Stimulated activated CD4-positive, alpha-beta T cell treated with anti-CD3 and anti-CD28 coated beads, Interleukin-1b, Interleukin-23, amount 100 ng/mL, for 48 hours (primary cell): ENCODE measurements around the gene NFIB.
A peak's percentile ranks its signal among the peaks of the same experiment; 100 is the strongest.

Source experiments
- DNase-seq: peaks from one replicate; pipeline ENCODE4 v3.0.0-alpha.2; 2020

Gene NFIB

DNA sequence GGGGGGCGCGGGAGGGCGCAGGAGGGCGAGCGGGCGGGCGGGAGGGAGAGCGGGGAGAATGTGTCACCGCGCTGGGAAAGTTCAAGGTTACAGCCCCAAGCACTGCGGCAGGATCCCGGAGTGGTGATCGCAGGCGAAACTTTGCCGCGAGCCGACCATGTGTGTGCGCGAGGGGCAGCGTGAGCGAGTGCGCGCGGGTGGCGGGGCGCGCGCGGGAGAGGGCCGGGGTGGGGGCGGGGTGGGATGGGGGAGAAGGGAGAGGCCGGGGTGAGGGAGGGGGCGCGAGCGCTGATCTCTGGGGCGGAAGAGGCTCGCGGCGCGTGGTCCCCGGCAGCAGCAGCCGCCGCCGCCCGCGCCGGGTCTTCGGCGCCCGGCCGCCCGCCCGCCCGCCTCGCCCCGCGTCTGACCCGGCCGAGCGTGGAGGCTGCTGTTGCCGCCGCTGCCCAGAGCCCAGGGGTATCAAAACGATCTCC, at the start of gene NFIB:
Gene NFIB, minus strand, starts transcription at position 191 of the 473 bp plus-strand sequence. CDS start 630 bp downstream, outside the sequence.
- DNase-seq = no peak

DNA sequence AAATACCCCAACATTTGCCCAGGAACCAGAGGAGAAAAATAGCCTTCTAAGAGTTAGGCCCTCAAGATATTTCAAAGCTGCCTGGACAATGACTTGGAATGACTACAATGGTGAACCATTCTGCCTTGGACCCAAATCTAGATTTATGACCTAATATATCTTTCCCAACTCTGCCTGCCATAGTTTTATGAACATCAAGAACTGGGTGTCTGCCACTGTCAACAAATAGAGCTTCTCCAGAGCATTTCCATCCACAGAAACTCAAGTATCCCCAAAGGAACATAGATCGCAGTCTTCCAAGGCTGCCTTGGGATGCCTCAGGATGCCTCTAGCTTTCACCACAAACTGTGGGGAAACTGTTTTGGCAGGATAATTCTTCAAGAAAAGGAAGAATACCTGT, 48.2 kb upstream of the NFIB start:
- no peak for DNase-seq

- DNase-seq = no peak
Observed at GRCh38 chr9:14361074-14361473, 47.1 kb upstream of the NFIB start.

DNA sequence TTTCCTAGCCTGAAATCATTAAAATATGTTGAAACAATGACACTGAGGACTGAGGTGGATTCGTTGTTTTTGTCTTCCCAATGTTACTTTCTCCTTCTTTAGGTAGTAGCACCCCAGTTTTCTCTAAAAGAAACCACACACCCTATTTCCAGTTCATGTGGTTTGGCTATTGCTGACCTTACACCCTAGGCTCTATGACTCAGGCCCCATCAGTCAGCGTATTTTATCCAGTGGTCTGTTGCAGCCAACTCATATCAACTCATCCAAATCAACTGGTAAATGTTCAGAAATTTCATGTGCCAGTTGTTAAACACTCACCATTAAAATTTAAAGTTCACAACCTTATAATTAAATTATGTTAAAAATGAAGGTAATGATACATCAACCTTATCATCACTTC, 44.6 kb upstream of the NFIB start:
- DNase-seq = no peak

GRCh38 chr9:14356351-14357265, 42.7 kb upstream of the NFIB start:
- DNase-seq = no peak

GRCh38 chr9:14354201-14354600, 40.3 kb upstream of the NFIB start:
- DNase-seq = no peak

GRCh38 chr9:14353222-14354056, 39.5 kb upstream of the NFIB start:
- peak; percentile 76 for DNase-seq

- no peak for DNase-seq
Observed at GRCh38 chr9:14352503-14352902, 38.6 kb upstream of the NFIB start.

GRCh38 chr9:14351221-14351836, 37.4 kb upstream of the NFIB start:
- DNase-seq = no peak

- no peak for DNase-seq
Observed at GRCh38 chr9:14350754-14351153, 36.8 kb upstream of the NFIB start.

DNA sequence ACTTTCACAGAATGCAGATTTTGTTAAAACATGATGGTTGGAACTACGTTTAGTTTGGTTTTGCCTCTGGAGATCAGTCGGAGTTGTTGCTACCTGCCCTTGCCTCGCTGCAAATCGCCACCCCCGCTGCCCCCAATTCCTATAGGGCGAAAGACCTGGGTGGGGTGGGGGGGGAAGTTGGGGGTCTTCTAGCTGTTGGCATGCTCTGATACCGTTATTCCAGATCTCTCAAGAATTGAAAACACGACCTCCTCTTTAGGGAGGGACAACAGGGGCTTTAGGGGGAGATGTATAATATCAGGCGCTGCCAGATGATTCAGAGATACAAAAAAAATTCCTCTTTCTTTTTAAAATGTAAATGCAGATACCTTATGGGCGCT, 36.4 kb upstream of the NFIB start:
- DNase-seq = no peak

- no peak for DNase-seq
Observed at GRCh38 chr9:14349447-14350348, 35.8 kb upstream of the NFIB start.

GRCh38 chr9:14349146-14349446, 35.2 kb upstream of the NFIB start:
- DNase-seq = no peak

GRCh38 chr9:14348373-14349145, 34.6 kb upstream of the NFIB start:
- DNase-seq = no peak

DNA sequence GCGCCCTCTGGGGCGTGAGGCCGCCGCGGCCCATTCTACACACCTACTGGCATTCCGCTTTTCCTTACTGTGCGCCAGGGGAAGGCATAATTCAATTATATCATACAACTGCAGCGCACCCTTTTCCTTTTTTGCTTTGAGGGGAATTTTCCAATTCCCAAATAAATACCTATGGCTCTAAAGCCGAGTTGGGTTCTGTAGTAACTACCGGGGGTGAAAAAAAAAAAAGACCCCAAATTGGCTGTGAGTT, 34.1 kb upstream of the NFIB start:
- no peak for DNase-seq

DNA sequence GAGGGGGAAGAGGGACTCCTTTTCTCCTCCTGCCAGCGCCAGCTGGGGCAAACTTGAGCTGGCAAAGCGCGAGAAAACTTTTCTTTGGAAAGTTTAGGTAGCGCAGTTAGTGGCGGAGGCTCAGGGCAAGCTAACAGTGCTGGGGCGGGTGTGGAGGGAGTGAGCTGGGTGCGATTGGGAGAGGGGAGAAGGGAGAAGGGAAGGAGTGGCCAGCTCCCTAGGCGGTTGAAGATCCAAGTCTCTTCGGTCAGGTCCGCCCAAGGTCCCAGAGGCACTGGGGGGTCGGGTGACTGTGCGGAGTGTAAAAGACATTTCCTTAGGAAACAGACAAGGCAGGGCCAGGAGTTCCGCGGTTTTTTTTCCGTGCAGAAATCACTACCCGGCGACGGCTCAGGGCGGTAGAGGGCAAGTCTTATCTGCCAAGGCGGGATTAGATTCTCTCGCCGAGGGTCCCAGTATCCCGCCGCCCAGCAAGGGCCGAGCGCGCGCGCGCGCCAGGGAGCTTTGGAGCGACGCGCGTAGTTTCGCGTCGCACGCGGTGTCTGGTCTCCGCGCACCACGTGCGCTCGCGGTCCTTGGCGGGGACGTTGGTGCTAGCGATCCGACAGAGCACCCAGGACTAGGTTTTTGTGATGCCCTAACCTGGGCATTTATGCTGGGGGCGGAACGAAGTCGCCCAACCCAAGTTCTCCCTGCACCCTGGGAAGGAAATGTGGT, 33.6 kb upstream of the NFIB start:
- no peak for DNase-seq

DNA sequence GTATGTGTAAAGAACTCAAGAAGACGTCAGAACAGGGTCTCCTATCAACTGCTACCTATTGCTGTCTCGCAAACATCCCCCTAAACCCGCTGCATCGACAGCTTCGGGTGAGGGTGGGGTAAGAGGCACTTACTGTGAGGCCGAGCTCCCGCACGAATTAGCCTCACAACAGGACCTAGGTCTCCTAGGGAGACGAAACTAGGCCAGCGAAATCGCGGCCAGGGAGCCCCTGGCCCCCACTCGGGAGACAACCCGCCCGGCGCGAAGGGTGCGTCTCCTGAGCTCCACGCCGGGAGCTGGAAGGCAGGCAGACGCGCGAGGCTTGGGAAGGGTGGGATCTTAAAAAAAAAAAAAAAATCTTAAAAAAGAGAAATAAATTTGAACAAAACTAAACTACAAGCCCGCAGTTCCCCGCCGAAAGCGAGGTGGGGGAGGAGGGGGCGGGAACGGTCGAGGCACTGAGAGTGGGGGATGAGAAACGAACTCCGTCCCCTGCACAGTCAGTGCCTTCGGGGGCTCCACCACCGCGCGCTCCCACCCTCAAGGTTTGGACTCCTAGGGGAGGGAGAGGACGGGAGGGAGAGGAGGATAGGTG, 33.0 kb upstream of the NFIB start:
- no peak for DNase-seq

GRCh38 chr9:14346231-14346791, 32.4 kb upstream of the NFIB start:
- DNase-seq = no peak

DNA sequence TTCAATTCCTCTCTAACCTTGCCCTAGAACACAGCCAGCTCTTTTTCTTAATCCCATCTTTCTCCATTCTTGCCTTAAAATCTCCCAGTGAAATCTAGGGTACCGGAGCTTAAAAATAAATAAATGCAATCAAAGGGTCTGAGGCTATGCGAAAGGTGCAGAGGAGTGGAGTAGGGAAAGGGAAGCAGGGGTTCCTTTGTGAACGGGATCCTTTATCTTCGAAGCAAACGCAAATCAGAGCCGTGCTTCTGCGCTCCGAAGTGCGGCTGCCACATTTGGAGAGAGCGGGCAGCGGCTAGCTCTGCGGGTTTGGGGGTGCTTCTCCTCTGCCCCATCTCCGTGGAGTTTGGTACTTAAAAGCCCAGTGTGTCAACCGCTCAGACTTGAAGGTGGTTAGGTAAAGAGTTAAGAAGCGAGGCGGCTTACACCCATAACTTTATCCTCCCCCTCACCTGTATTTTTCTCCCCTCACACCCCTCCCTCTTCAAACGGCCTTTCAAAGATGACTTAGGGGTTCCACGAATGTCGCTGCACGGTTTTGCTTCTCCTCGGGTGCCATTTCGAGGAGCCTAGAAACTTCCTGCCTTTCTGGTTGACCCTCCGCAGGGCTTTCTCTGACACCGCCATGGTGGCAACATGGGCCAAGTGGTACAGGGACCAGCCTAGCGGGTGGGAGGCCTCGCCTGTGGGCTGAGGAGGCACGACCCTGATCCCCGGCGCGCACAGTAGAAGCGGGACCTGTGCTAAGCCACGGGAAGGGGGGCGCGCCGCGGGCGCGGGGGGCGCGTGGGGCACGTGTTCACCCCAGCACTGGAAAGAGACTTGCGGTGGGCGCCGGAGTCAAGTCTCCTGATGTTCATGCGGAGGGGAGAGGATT, 31.7 kb upstream of the NFIB start:
- DNase-seq = no peak
